Smooth muscle cell (in vitro differentiated cells): ENCODE measurements around the gene QRICH1. TPM values are rescaled to one million over a fixed set of nuclear protein-coding genes. Genes with fewer than 3 reads are reported as not detected.

Experiments
- DNase-seq: peaks from one replicate; lab custom pipeline; 2025; ENCODE audit not compliant: unreplicated experiment; lab: John Stamatoyannopoulos, UW
- H2AFZ ChIP-seq: fragments of 200-600 bp; sonication (generic); 2 replicates; pipeline ENCODE4 v1.6.0; 2016; ENCODE audit warnings: antibody characterized with exemption, low read depth, mild to moderate bottlenecking
- H3F3A ChIP-seq: fragments of 200-600 bp; sonication (generic); 2 replicates; pipeline ENCODE4 v1.6.0; 2017; ENCODE audit warnings: antibody characterized with exemption, low read depth
- H3K27ac ChIP-seq: fragments of 200-600 bp; sonication (generic); 2 replicates; pipeline ENCODE4 v1.5.1; 2016; ENCODE audit warnings: low read depth, mild to moderate bottlenecking
- H3K27me3 ChIP-seq: fragments of 200-600 bp; sonication (generic); 2 replicates; pipeline ENCODE4 v1.6.1; 2016; ENCODE audit warnings: low read depth, mild to moderate bottlenecking
- H3K36me3 ChIP-seq: fragments of 200-600 bp; sonication (generic); 2 replicates; pipeline ENCODE4 v1.5.1; 2016; ENCODE audit warnings: low read depth
- H3K4me1 ChIP-seq: fragments of 200-600 bp; sonication (generic); 2 replicates; pipeline ENCODE4 v1.5.1; 2016; ENCODE audit warnings: low read depth
- H3K4me2 ChIP-seq: fragments of 200-600 bp; sonication (generic); 2 replicates; pipeline ENCODE4 v1.6.0; 2016; ENCODE audit warnings: mild to moderate bottlenecking
- H3K4me3 ChIP-seq: fragments of 200-600 bp; sonication (generic); 2 replicates; pipeline ENCODE4 v1.5.1; 2016; ENCODE audit warnings: mild to moderate bottlenecking
- H3K79me2 ChIP-seq: fragments of 200-600 bp; sonication (generic); 2 replicates; pipeline ENCODE4 v1.6.0; 2016; ENCODE audit warnings: low read depth, mild to moderate bottlenecking
- H3K9ac ChIP-seq: fragments of 200-600 bp; sonication (generic); 2 replicates; pipeline ENCODE4 v1.6.0; 2016; ENCODE audit warnings: low read depth
- H3K9me3 ChIP-seq: fragments of 200-600 bp; sonication (generic); replicated peaks from 2 replicates; pipeline ENCODE4 v1.5.1; 2016; ENCODE audit warnings: low read depth
- H4K20me1 ChIP-seq: fragments of 200-600 bp; sonication (generic); 2 replicates; pipeline ENCODE4 v1.6.0; 2016; ENCODE audit warnings: low read depth
- CTCF ChIP-seq: fragments of 200-600 bp; sonication (generic); IDR thresholded peaks from 2 replicates; pipeline ENCODE4 v1.5.1; 2017; ENCODE audit warnings: borderline replicate concordance, mild to moderate bottlenecking, antibody characterized with exemption; ENCODE audit not compliant: insufficient read depth, poor library complexity, severe bottlenecking
- WGBS: methylation state at CpG from one replicate; pipeline ENCODE4 v1.1.7; 2016; ENCODE audit warnings: low lambda C conversion rate; 5-methylcytosine and 5-hydroxymethylcytosine counted together
- polyA plus RNA-seq: library from polyadenylated mRNA; unstranded; fragments of >200 nt; fragmentation: Nextera tagmentation; extraction: Ambion mirVana; gene quantifications from 2 replicates; pipeline ENCODE4 v1.2.1, GENCODE V29; 2016
- total RNA-seq: library from RNA; depleted of rRNA; stranded (reverse); fragments of >200 nt; gene quantifications from 2 replicates; pipeline ENCODE4 v1.2.3, GENCODE V29; 2014

QRICH1 gene
- total and polyA plus RNA-seq, 2 experiments from 2014 or later = 38.2 to 62.0 TPM

DNA sequence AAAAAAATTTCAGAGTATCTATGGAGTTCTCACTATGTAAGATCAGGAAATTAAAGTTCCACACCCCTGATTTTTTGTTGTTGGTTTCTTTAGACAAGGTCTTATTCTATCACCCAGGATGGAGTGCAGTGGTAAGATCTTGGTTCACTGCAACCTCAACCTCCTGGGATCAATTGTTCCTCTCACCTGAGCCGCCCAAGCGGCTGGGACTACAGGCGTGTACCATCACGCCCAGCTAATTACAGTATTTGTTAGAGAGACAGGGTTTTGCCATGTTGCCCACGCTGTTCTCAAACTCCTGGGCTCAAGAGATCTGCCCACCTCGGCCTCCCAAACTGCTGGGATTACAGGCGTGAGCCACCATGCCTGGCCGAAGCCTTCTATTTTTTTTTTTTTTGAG is 12.4 kb downstream of the QRICH1 start:
- no peaks in the 10 kb centered on the region for H3K36me3 ChIP-seq
- H3K27me3 ChIP-seq = no peaks in the 10 kb centered on the region
- no peak overlapping the region for H3K9ac ChIP-seq
- no peaks in the 10 kb centered on the region for H3K4me1 ChIP-seq
- no peak overlapping the region for H3K4me3 ChIP-seq
- H4K20me1 ChIP-seq = peaks cover 96% of the 10 kb centered on the region
- peaks cover 95% of the 10 kb centered on the region for H3K79me2 ChIP-seq
- no peak overlapping the region for H3K4me2 ChIP-seq
- no peak for DNase-seq
- 89% methylated on average over 8 of the region's 8 CpGs for WGBS
- TF ChIP-seq CTCF = no peak
- H3K9me3 ChIP-seq = no peaks in the 10 kb centered on the region
- H3K27ac ChIP-seq = no peak overlapping the region
- no peak overlapping the region for H2AFZ ChIP-seq
- H3F3A ChIP-seq = no peaks in the 10 kb centered on the region

DNA sequence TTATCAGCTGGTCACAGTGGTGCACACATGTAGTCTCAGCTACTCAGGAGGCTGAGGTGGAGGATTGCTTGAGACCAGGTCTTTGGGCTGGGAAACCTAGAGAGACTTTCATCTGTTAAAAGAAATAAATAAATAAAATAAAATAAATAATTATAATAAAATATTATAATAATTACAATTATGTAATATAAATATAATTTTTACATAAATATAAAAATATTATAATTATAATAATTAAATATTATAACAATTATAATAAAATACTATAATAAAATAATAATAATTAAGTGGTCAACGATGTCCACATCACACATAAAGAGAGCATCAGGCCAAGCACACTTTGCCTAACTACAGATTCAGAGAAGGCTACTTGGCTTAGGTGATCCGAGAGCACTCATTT is 14.6 kb downstream of the QRICH1 start:
- H3K27me3 ChIP-seq = no peaks in the 10 kb centered on the region
- no peak overlapping the region for H3K9ac ChIP-seq
- no peaks in the 10 kb centered on the region for H3K4me1 ChIP-seq
- WGBS = 97% methylated on average over 2 of the region's 2 CpGs
- peaks cover 7% of the 10 kb centered on the region for H3K36me3 ChIP-seq
- TF ChIP-seq CTCF = no peak
- no peak overlapping the region for H3K4me3 ChIP-seq
- H3K27ac ChIP-seq = no peak overlapping the region
- H4K20me1 ChIP-seq = peaks cover 85% of the 10 kb centered on the region
- H3F3A ChIP-seq = no peaks in the 10 kb centered on the region
- H3K9me3 ChIP-seq = no peaks in the 10 kb centered on the region
- DNase-seq = no peak
- H3K4me2 ChIP-seq = no peak overlapping the region
- no peak overlapping the region for H2AFZ ChIP-seq
- H3K79me2 ChIP-seq = peaks cover 84% of the 10 kb centered on the region

GRCh38 chr3:49076646-49077045 is 17.2 kb downstream of the QRICH1 start:
- 97% methylated on average over 4 of the region's 4 CpGs for WGBS
- Histone ChIP-seq H3K9ac (no peak overlapping the region), H3F3A (no peaks in the 10 kb centered on the region), H3K79me2 (peaks cover 83% of the 10 kb centered on the region), H3K4me1 (no peaks in the 10 kb centered on the region), H3K27me3 (no peaks in the 10 kb centered on the region), H4K20me1 (peaks cover 84% of the 10 kb centered on the region), H3K27ac (no peak overlapping the region), H3K4me2 (no peak overlapping the region), H3K4me3 (no peak overlapping the region), H3K36me3 (peaks cover 19% of the 10 kb centered on the region), H3K9me3 (no peaks in the 10 kb centered on the region), H2AFZ (no peak overlapping the region)
- no peak for DNase-seq
- TF ChIP-seq CTCF = no peak

GRCh38 chr3:49076116-49076515 is 17.8 kb downstream of the QRICH1 start:
- Histone ChIP-seq H3K4me2 (no peak overlapping the region), H3K9me3 (no peaks in the 10 kb centered on the region), H3K4me3 (no peak overlapping the region), H4K20me1 (peaks cover 84% of the 10 kb centered on the region), H3F3A (no peaks in the 10 kb centered on the region), H2AFZ (no peak overlapping the region), H3K9ac (no peak overlapping the region), H3K4me1 (no peaks in the 10 kb centered on the region), H3K36me3 (peaks cover 19% of the 10 kb centered on the region), H3K27me3 (no peaks in the 10 kb centered on the region), H3K79me2 (peaks cover 83% of the 10 kb centered on the region), H3K27ac (no peak overlapping the region)
- over 99% methylated on average over 13 of the region's 13 CpGs for WGBS
- no peak for TF ChIP-seq CTCF
- no peak for DNase-seq
